Stomach (tissue), 4 donors: ENCODE results near the gene METRN.

Source experiments
- CTCF ChIP-seq, 7 experiments: fragments of 450-650 bp in 4 of 7; fragments of 200-600 bp in 3 of 7; sonication (generic) in 3 of 7; IDR thresholded peaks; one replicate each; pipeline ENCODE4 v1.5.1; 2016 to 2019; ENCODE audit warnings: antibody characterized with exemption in 7 of 7, control low read depth in 2 of 7, mild to moderate bottlenecking in 1 of 7
- POLR2AphosphoS5 ChIP-seq, 3 donors: sonication (generic); formaldehyde crosslinking; IDR thresholded peaks; one replicate each; pipeline ENCODE4 v1.6.1; 2016; ENCODE audit warnings: antibody characterized with exemption in 3 of 3

GRCh38 chr16:766008-766819, 51.3 kb downstream of the METRN start:
- TF ChIP-seq CTCF (IDR thresholded peaks at IDR 0.05) (no peak), POLR2AphosphoS5 (IDR thresholded peaks at IDR 0.05) (no peak)
